Measurements from ENCODE around the gene SHB.

The SHB gene

GRCh38 chr9:38020151-38021076 is 48.6 kb downstream of the SHB start:
- no peak for TF ChIP-seq CTCF (conservative IDR thresholded peaks at IDR 0.05)
- peak overlapping the region; percentile 95 for H3K27ac ChIP-seq

GRCh38 chr9:38019731-38020130 is 49.3 kb downstream of the SHB start:
- peak overlapping the region; percentile 95 for H3K27ac ChIP-seq
- TF ChIP-seq CTCF (conservative IDR thresholded peaks at IDR 0.05) = no peak

GRCh38 chr9:38018958-38019602 is 49.9 kb downstream of the SHB start:
- peak overlapping the region; percentile 95 for H3K27ac ChIP-seq
- no peak for TF ChIP-seq CTCF (conservative IDR thresholded peaks at IDR 0.05)

- H3K27ac ChIP-seq = peak overlapping the region; percentile 95
- no peak for TF ChIP-seq CTCF (conservative IDR thresholded peaks at IDR 0.05)
Measured at GRCh38 chr9:38018241-38018957, 50.6 kb downstream of the SHB start.

- H3K27ac ChIP-seq = peak overlapping the region; percentile 95
- TF ChIP-seq CTCF (conservative IDR thresholded peaks at IDR 0.05) = no peak
Measured at GRCh38 chr9:38017885-38018186, 51.2 kb downstream of the SHB start.

GRCh38 chr9:38017149-38017884 is 51.7 kb downstream of the SHB start:
- peak; percentile 75 for TF ChIP-seq CTCF (conservative IDR thresholded peaks at IDR 0.05)
- peak overlapping the region; percentile 95 for H3K27ac ChIP-seq
